GM18520 (cell line): ENCODE results near the gene HYLS1.
"Not testable (repeated sequence)": the region's sequence is repeated elsewhere in the genome, so short reads cannot be mapped to it uniquely, and the experiment has no call there.

ENCODE experiments used
- ATAC-seq: cut with Tn5 transposase; IDR thresholded peaks from one replicate; pipeline ENCODE4 v1.9.1; 2021; ENCODE audit not compliant: unreplicated experiment

Gene HYLS1

GRCh38 chr11:125887373-125888324, at the start of gene HYLS1:
HYLS1 (plus strand) TSS chr11:125887668; CDS start chr11:125899369, 11,701 bp downstream.
- ATAC-seq = peak; percentile 75

- ATAC-seq = no peak
Measured at GRCh38 chr11:125842321-125842948, 45.0 kb upstream of the HYLS1 start.

GRCh38 chr11:125846188-125846587, 41.3 kb upstream of the HYLS1 start:
- no peak for ATAC-seq

- ATAC-seq = not testable (repeated sequence)
Measured at GRCh38 chr11:125857670-125858069, 29.8 kb upstream of the HYLS1 start.

- not testable (repeated sequence) for ATAC-seq
Measured at GRCh38 chr11:125862786-125863185, 24.7 kb upstream of the HYLS1 start.

GRCh38 chr11:125865354-125865753, 22.1 kb upstream of the HYLS1 start:
- not testable (repeated sequence) for ATAC-seq

GRCh38 chr11:125869521-125869920, 17.9 kb upstream of the HYLS1 start:
- ATAC-seq = no peak

- no peak for ATAC-seq
Measured at GRCh38 chr11:125871391-125872137, 15.9 kb upstream of the HYLS1 start.

GRCh38 chr11:125872138-125872491, 15.4 kb upstream of the HYLS1 start:
- no peak for ATAC-seq

- no peak for ATAC-seq
Measured at GRCh38 chr11:125873881-125874555, 13.4 kb upstream of the HYLS1 start.

GRCh38 chr11:125874556-125875124, 12.8 kb upstream of the HYLS1 start:
- no peak for ATAC-seq

- no peak for ATAC-seq
Measured at GRCh38 chr11:125881291-125881690, 6.2 kb upstream of the HYLS1 start.

- no peak for ATAC-seq
Measured at GRCh38 chr11:125883375-125883774, 4.1 kb upstream of the HYLS1 start.

GRCh38 chr11:125886997-125887372, 483 bp upstream of the HYLS1 start:
- ATAC-seq = no peak

- no peak for ATAC-seq
Measured at GRCh38 chr11:125890447-125891100, 3.1 kb downstream of the HYLS1 start.

- ATAC-seq = no peak
Measured at GRCh38 chr11:125892071-125892470, 4.6 kb downstream of the HYLS1 start.

GRCh38 chr11:125892994-125893393, 5.5 kb downstream of the HYLS1 start:
- ATAC-seq = no peak

- no peak for ATAC-seq
Measured at GRCh38 chr11:125901872-125902271, 14.4 kb downstream of the HYLS1 start.

GRCh38 chr11:125902277-125902926, 14.9 kb downstream of the HYLS1 start:
- ATAC-seq = no peak
